HG03196 (cell line): ENCODE results near the gene FCN1.

Experiments used
- ATAC-seq: cut with Tn5 transposase; IDR thresholded peaks from one replicate; pipeline ENCODE4 v1.9.1; 2021; ENCODE audit not compliant: unreplicated experiment

Gene FCN1

GRCh38 chr9:134892820-134893420 lies 24.8 kb downstream of the FCN1 start:
- ATAC-seq, result no peak

- no peak for ATAC-seq
Observed at GRCh38 chr9:134892221-134892620, 25.5 kb downstream of the FCN1 start.

DNA sequence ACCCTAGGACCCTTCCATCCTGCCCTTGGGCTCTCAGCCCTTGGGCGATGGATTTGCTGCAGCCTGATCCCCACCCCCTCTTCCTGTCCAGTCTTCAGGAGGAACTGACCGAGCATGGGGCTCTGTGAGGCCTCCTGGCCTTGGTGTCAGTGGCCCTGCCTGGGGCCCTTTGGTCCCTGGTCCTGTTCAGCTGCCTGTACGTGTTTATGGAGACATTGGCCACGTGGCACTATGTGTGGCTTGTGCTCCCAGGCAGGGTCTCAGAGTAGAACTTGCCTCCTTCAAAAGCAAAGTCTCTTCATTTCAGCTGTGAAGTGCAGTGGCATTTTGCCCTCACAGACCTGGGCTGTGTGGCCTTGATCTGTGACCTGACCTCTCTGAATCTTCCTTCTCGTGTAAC lies 26.0 kb downstream of the FCN1 start:
- no peak for ATAC-seq

DNA sequence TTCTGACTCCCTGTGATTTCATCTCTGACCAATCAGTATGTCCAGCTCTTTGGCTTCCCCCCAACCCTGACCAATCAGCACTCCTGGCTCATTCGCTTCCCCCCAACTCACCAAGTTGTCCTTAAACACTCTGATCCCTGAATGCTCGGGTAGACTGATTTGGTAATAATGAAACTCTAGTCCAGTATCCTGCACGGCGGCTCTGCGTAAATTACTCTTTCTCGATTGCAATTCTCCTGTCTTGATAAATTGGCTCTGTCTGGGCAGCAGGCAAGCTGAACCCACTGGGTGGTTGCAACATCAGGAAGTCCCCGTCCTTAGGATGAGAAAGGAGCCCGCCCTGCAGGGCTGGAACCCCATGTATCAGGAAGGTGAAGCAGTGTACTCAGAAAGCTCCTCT lies 26.7 kb downstream of the FCN1 start:
- ATAC-seq, result no peak

DNA sequence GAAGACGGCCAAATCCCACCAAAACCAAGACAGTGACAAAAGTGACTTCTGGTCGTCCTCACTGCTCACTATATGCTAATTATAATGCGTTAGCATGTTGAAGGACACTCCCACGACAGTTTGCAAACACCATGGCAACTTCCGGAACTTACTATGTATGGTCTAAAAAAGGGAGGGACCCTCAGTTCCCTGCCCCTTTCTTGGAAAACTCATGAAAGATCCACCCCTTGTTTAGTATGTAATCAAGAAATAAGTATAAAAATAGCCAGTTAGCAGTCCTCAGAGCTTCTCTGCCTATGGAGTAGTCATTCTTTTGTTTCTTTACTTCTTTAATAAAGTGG lies 27.6 kb downstream of the FCN1 start:
- ATAC-seq, result no peak

- no peak for ATAC-seq
Observed at GRCh38 chr9:134889386-134890154, 28.1 kb downstream of the FCN1 start.

DNA sequence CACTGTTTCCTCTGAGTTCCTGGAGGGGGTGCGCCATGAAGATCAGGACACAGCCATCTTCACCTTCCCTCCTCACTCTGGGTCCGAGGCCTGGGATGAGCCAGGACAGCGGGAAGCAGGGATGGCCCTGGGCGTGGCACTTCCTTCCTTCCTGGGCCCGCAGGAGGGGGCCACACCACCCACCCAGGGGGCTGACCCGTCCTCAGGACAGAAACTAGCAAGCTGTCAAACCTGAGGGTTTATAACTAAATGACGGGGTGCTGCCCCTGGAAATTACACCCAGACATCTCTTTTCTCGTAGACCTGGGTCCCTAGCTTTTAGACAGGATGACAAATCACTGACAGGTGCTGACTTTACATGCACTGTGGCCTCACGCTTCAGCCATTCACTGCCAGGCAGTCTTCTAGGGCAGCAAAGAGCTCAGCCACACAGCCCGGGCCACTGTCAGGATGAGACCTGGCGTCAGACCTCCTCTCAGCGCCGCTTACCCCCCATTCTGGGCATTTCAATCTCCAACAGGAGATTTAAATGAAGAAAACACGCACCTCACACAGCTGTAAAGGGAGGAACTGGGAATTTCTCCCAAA lies 29.0 kb downstream of the FCN1 start:
- ATAC-seq, result no peak

GRCh38 chr9:134887686-134888602 lies 29.8 kb downstream of the FCN1 start:
- no peak for ATAC-seq

GRCh38 chr9:134887219-134887618 lies 30.5 kb downstream of the FCN1 start:
- no peak for ATAC-seq

DNA sequence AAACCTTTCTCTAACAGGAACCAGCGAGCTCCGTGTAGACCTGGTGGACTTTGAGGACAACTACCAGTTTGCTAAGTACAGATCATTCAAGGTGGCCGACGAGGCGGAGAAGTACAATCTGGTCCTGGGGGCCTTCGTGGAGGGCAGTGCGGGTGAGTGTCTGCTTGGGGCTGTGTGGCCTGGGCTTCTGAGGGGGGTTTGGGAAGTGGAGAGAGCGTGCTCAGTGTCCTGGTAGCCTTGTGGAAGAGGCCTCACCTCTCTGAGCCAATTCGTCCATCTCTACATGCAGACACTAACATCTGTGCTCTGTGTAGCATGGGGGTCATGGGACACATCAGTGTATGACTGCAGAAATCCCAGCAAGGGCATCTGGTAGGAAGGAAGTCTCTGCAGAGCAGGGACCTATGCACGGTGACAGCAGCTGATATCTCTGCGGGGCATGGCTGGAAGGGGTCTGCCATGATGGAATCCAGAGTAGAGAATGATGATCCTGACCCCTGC lies 31.2 kb downstream of the FCN1 start:
- ATAC-seq, result no peak

- ATAC-seq, result no peak
Observed at GRCh38 chr9:134885679-134886412, 31.9 kb downstream of the FCN1 start.

- no peak for ATAC-seq
Observed at GRCh38 chr9:134885001-134885678, 32.6 kb downstream of the FCN1 start.

GRCh38 chr9:134884492-134884891 lies 33.2 kb downstream of the FCN1 start:
- no peak for ATAC-seq

- ATAC-seq, result no peak
Observed at GRCh38 chr9:134883040-134883782, 34.5 kb downstream of the FCN1 start.

DNA sequence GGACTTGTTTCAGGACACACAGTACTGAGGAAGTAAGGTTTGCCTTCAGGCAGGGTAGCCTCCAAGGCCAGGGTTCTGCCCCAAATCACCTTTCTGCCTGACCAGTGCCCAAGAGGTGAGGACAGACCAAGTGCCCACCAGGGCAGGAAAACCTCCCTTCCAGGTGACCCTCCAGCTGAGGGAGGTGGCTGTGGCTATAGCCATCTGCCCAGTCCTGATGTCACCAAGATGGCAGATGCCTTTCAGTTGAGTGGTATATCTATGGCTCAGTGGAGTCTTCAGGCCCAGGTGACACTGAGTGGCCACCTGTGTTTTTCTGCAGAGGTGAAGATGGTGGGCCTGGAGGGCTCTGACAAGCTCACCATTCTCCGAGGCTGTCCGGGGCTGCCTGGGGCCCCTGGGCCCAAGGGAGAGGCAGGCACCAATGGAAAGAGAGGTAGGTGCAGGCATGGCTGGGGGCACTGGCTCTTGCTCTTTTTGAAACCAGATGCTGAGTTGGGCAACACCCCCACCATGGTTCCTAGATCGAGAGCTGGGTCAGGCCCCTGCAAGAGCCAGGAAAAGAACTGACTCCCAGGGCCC lies 35.4 kb downstream of the FCN1 start:
- no peak for ATAC-seq

DNA sequence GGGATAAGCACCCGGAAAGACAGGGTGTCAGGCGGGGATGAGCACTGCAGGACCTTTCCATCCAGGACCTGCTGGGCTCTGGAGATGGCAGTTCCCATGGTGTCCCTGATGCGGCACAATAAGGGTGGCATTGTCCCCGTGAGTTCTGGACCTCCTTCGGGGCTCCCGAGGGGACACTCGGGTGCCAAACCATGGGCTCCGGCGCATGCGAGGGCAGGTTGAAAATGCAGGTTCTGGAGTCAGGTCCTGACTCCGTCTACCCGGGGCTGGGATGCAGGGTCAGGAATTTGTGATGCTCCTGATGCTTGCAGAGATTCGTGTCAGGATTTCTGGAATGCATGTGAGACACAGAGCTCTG lies 36.4 kb downstream of the FCN1 start:
- ATAC-seq, result no peak

DNA sequence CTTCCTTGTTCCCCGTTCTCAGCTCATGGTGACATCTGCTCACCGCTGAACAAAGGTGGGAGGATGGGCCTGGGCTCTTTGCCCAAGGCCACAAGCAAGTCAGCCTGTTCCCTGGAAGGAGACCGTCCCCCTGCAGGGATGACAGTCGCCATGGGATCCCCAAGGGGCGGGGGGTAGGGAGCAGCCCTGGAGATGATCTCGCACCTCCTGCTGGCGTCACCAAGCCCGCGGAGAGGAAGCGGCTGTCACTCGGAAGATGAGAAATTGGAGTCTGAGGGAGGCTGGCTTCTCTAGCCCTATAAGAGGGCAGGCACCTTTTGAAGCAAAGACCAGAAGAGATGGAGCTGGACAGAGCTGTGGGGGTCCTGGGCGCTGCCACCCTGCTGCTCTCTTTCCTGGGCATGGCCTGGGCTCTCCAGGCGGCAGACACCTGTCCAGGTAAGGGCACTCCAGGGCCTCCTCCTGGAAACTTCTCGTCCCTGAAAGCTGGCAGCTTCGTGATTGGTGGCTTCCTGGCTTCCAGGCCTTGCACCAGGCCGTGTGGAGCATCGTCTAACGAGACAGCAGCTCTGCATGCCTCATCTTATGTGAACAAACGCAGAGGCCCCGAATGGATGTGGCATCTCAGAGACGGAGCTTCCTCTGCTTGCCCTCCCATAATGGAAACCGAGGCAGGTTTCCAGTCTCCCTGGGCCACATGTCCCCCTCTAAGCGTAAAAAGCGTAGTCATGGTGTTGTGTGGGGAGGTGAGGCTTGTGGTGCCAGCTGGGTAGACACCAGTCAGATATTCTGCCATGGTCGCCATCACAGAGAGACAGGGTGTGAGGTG lies 37.0 kb downstream of the FCN1 start, which contains the start of gene FCN2:
Gene FCN2, plus strand, starts transcription at position 327 of the 829 bp plus-strand sequence. Its CDS starts 12 bp downstream, at position 339.
- no peak for ATAC-seq
